ENCODE measurements around the gene PGR.
"Not testable (repeated sequence)": the region's sequence is repeated elsewhere in the genome, so short reads cannot be mapped to it uniquely, and the experiment has no call there.

The PGR gene

GRCh38 chr11:101082813-101083212, 46.8 kb downstream of the PGR start:
- no peak for DNase-seq (ENCODE audit: low read depth, low spot score)

- DNase-seq (ENCODE audit: low read depth, low spot score): no peak
Measured at GRCh38 chr11:101063706-101064105, 65.9 kb downstream of the PGR start.

- DNase-seq (ENCODE audit: low read depth, low spot score): peak; percentile 61
Measured at GRCh38 chr11:101061606-101062005, 68.0 kb downstream of the PGR start.

- no peak for DNase-seq (ENCODE audit: low read depth, low spot score)
Measured at GRCh38 chr11:101059331-101059730, 70.3 kb downstream of the PGR start.

GRCh38 chr11:101053492-101053891, 76.1 kb downstream of the PGR start:
- no peak for DNase-seq (ENCODE audit: low read depth, low spot score)

- no peak for DNase-seq (ENCODE audit: low read depth, low spot score)
Measured at GRCh38 chr11:101051677-101052076, 77.9 kb downstream of the PGR start.

- no peak for DNase-seq (ENCODE audit: low read depth, low spot score)
Measured at GRCh38 chr11:101049813-101050212, 79.8 kb downstream of the PGR start.

GRCh38 chr11:101049123-101049522, 80.5 kb downstream of the PGR start:
- DNase-seq (ENCODE audit: low read depth, low spot score): no peak

GRCh38 chr11:101048479-101048878, 81.1 kb downstream of the PGR start:
- no peak for DNase-seq (ENCODE audit: low read depth, low spot score)

- DNase-seq (ENCODE audit: low read depth, low spot score): no peak
Measured at GRCh38 chr11:101046947-101047346, 82.7 kb downstream of the PGR start.

- DNase-seq (ENCODE audit: low read depth, low spot score): no peak
Measured at GRCh38 chr11:101045415-101045814, 84.2 kb downstream of the PGR start.

- no peak for DNase-seq (ENCODE audit: low read depth, low spot score)
Measured at GRCh38 chr11:101043940-101044339, 85.7 kb downstream of the PGR start.

GRCh38 chr11:101035872-101036271, 93.7 kb downstream of the PGR start:
- no peak for DNase-seq (ENCODE audit: low read depth, low spot score)

GRCh38 chr11:101034076-101034475, 95.5 kb downstream of the PGR start:
- DNase-seq (ENCODE audit: low read depth, low spot score): peak; percentile 23

GRCh38 chr11:101032991-101033390, 96.6 kb downstream of the PGR start:
- no peak for DNase-seq (ENCODE audit: low read depth, low spot score)

GRCh38 chr11:101031713-101032112, 97.9 kb downstream of the PGR start:
- DNase-seq (ENCODE audit: low read depth, low spot score): no peak

- DNase-seq (ENCODE audit: low read depth, low spot score): no peak
Measured at GRCh38 chr11:101030692-101031091, 98.9 kb downstream of the PGR start.

GRCh38 chr11:101030015-101030414, 99.6 kb downstream of the PGR start:
- DNase-seq (ENCODE audit: low read depth, low spot score): no peak

GRCh38 chr11:101028644-101029043, 101.0 kb downstream of the PGR start:
- DNase-seq (ENCODE audit: low read depth, low spot score): no peak

- no peak for DNase-seq (ENCODE audit: low read depth, low spot score)
Measured at GRCh38 chr11:101022256-101022655, 107.4 kb downstream of the PGR start.

GRCh38 chr11:101019870-101020269, 109.7 kb downstream of the PGR start:
- DNase-seq (ENCODE audit: low read depth, low spot score): no peak

GRCh38 chr11:101014600-101015285, 114.9 kb downstream of the PGR start:
- DNase-seq (ENCODE audit: low read depth, low spot score): no peak

- not testable (repeated sequence) for DNase-seq (ENCODE audit: low read depth, low spot score)
Measured at GRCh38 chr11:101013702-101014101, 115.9 kb downstream of the PGR start.

- DNase-seq (ENCODE audit: low read depth, low spot score): no peak
Measured at GRCh38 chr11:101011881-101012280, 117.7 kb downstream of the PGR start.
